Measurements from ENCODE around the gene TRPV4. TPM values are rescaled to one million over a fixed set of nuclear protein-coding genes. Genes with fewer than 3 reads are reported as not detected.

TRPV4 gene
- total RNA-seq, 1 experiment from 2014 or later: 0.44 TPM

DNA sequence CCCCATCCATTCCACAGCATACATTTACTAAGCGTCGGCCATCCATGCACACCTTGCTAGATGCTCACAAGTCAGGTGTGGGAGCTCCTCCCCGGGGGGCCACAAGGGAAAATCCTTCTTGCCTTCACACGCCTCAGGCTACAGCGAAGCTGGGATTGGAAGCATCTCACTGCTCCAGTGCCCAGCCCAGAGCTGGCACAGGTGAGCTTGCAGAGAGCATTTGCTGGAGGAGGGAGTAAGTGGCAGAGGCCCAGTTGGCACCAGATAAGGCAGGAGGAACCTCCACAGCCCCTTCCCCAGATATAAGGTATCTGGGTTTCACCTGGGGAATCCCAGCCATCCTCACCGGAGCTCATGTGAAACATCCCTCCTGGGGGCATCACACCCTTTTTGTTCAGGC is 1.8 kb downstream of the TRPV4 start:
- intact Hi-C loops (cut with micrococcal nuclease; ENCODE audit: unreplicated experiment): no loop called here
- DNase-seq (ENCODE audit: low read depth, low spot score) (no peak), ATAC-seq (no peak)
- H3K4me1 ChIP-seq (ENCODE audit: control insufficient read depth, insufficient read depth, low read length): no peaks in the 10 kb centered on the region
- no peaks in the 10 kb centered on the region for H3K27me3 ChIP-seq (ENCODE audit: control insufficient read depth, insufficient read depth, low read length)
- POLR2A ChIA-PET: interaction anchor here (0.6 kb wide), 1 partner anchor 207 kb away, joined by 7 read pairs; no protein-coding TSS in a partner anchor
- no peaks in the 10 kb centered on the region for H3K9me3 ChIP-seq (ENCODE audit: control insufficient read depth, insufficient read depth, low read depth, low read length)
- in situ Hi-C loops (cut with HindIII; ENCODE audit: low pct_unique_long_range_greater_than_20kb, low sequenced_read_pairs): no loop called here
- no TSS peak for BruUV-seq (replicated peaks)
- no peaks in the 10 kb centered on the region for H3K36me3 ChIP-seq (ENCODE audit: control insufficient read depth, insufficient read depth, low read length)
- no peak overlapping the region for H3K4me3 ChIP-seq (ENCODE audit: low read depth in 2 of 2, low read length in 2 of 2)
- CTCF ChIA-PET: no interaction called here
- TF ChIP-seq, protein P1, sequence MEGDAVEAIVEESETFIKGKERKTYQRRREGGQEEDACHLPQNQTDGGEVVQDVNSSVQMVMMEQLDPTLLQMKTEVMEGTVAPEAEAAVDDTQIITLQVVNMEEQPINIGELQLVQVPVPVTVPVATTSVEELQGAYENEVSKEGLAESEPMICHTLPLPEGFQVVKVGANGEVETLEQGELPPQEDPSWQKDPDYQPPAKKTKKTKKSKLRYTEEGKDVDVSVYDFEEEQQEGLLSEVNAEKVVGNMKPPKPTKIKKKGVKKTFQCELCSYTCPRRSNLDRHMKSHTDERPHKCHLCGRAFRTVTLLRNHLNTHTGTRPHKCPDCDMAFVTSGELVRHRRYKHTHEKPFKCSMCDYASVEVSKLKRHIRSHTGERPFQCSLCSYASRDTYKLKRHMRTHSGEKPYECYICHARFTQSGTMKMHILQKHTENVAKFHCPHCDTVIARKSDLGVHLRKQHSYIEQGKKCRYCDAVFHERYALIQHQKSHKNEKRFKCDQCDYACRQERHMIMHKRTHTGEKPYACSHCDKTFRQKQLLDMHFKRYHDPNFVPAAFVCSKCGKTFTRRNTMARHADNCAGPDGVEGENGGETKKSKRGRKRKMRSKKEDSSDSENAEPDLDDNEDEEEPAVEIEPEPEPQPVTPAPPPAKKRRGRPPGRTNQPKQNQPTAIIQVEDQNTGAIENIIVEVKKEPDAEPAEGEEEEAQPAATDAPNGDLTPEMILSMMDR (IDR thresholded peaks at IDR 0.05): no peak
- TF ChIP-seq POLR2AphosphoS5 (IDR thresholded peaks at IDR 0.05; ENCODE audit: low read depth, low read length) (no peak), TCF7L2 (IDR thresholded peaks at IDR 0.05; ENCODE audit: low read depth, low read length) (no peak), SIN3A (IDR thresholded peaks at IDR 0.05; ENCODE audit: borderline replicate concordance, insufficient read depth, low read depth, low read length) (no peak)
- TF ChIP-seq, protein P2, sequence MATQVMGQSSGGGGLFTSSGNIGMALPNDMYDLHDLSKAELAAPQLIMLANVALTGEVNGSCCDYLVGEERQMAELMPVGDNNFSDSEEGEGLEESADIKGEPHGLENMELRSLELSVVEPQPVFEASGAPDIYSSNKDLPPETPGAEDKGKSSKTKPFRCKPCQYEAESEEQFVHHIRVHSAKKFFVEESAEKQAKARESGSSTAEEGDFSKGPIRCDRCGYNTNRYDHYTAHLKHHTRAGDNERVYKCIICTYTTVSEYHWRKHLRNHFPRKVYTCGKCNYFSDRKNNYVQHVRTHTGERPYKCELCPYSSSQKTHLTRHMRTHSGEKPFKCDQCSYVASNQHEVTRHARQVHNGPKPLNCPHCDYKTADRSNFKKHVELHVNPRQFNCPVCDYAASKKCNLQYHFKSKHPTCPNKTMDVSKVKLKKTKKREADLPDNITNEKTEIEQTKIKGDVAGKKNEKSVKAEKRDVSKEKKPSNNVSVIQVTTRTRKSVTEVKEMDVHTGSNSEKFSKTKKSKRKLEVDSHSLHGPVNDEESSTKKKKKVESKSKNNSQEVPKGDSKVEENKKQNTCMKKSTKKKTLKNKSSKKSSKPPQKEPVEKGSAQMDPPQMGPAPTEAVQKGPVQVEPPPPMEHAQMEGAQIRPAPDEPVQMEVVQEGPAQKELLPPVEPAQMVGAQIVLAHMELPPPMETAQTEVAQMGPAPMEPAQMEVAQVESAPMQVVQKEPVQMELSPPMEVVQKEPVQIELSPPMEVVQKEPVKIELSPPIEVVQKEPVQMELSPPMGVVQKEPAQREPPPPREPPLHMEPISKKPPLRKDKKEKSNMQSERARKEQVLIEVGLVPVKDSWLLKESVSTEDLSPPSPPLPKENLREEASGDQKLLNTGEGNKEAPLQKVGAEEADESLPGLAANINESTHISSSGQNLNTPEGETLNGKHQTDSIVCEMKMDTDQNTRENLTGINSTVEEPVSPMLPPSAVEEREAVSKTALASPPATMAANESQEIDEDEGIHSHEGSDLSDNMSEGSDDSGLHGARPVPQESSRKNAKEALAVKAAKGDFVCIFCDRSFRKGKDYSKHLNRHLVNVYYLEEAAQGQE (IDR thresholded peaks at IDR 0.05; ENCODE audit: insufficient read depth in 1 of 2, low read depth in 2 of 2, low read length in 1 of 2): no peak
- H3K27ac ChIP-seq (ENCODE audit: low read length): no peak overlapping the region

DNA sequence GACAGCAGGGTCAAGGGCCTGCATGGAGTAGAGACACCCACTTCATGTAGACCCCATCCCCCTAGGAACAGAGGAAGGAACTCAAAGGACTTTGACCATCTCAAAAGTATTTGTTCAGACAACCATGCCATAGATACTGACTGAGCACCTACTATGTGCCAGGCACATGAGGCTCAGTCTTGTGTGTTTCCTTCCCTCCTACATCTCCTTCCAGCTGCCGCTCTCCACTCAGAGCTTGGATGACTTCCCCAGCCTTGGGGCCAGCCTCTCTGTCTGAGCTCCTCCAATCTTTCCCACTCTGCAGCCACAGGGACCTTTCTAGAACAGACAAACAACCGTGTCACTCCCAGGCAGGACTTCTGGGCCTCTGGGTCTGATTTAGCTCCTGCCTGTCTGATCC is 2.5 kb downstream of the TRPV4 start:
- ATAC-seq: no peak
- TF ChIP-seq, protein P2 (IDR thresholded peaks at IDR 0.05; ENCODE audit: insufficient read depth in 1 of 2, low read depth in 2 of 2, low read length in 1 of 2): no peak
- no peak for TF ChIP-seq TCF7L2 (IDR thresholded peaks at IDR 0.05; ENCODE audit: low read depth, low read length)
- no peak for TF ChIP-seq POLR2AphosphoS5 (IDR thresholded peaks at IDR 0.05; ENCODE audit: low read depth, low read length)
- no peak for TF ChIP-seq SIN3A (IDR thresholded peaks at IDR 0.05; ENCODE audit: borderline replicate concordance, insufficient read depth, low read depth, low read length)
- TF ChIP-seq, protein P1 (IDR thresholded peaks at IDR 0.05): no peak
- H3K27me3 ChIP-seq (ENCODE audit: control insufficient read depth, insufficient read depth, low read length): no peaks in the 10 kb centered on the region
- no peaks in the 10 kb centered on the region for H3K9me3 ChIP-seq (ENCODE audit: control insufficient read depth, insufficient read depth, low read depth, low read length)
- no peak for DNase-seq (ENCODE audit: low read depth, low spot score)
- H3K27ac ChIP-seq (ENCODE audit: low read length): no peak overlapping the region
- POLR2A ChIA-PET: no interaction called here
- no peak overlapping the region for H3K4me3 ChIP-seq (ENCODE audit: low read depth in 2 of 2, low read length in 2 of 2)
- H3K36me3 ChIP-seq (ENCODE audit: control insufficient read depth, insufficient read depth, low read length): no peaks in the 10 kb centered on the region
- H3K4me1 ChIP-seq (ENCODE audit: control insufficient read depth, insufficient read depth, low read length): no peaks in the 10 kb centered on the region
- BruUV-seq (replicated peaks): no TSS peak
- in situ Hi-C loops (cut with HindIII; ENCODE audit: low pct_unique_long_range_greater_than_20kb, low sequenced_read_pairs): no loop called here
- CTCF ChIA-PET: no interaction called here
- intact Hi-C loops (cut with micrococcal nuclease; ENCODE audit: unreplicated experiment): no loop called here

Measured in Panc1 (cell line).